ENCODE results near the gene PCDHA10. TPM values are rescaled to one million over a fixed set of nuclear protein-coding genes. Genes with fewer than 3 reads are reported as not detected.
"Not testable (repeated sequence)": the region's sequence is repeated elsewhere in the genome, so short reads cannot be mapped to it uniquely, and the experiment has no call there.

The PCDHA10 gene
- total and polyA plus RNA-seq, 2 of the 4 experiments (the other 2 are of a cell fraction): under 0.01 to 0.02 TPM

- intact Hi-C loops (cut with micrococcal nuclease); ATAC-seq (ENCODE audit: low read depth): not testable (repeated sequence)
- 52% methylated on average over 27 of the region's 48 CpGs; no CpG with 5 or more reads in 1 of the 2 experiments for WGBS, 2 experiments (ENCODE audit: extremely low coverage in 2 of 2, insufficient read length in 1 of 2)
These were observed 32.7 kb upstream of the PCDHA10 start for GRCh38 chr5:140822969-140823368.

More at GRCh38 chr5:140822969-140823368, 32.7 kb upstream of the PCDHA10 start:
- H3K4me1 ChIP-seq (ENCODE audit: control insufficient read depth, insufficient read depth, low read length); H3K4me3 ChIP-seq (ENCODE audit: insufficient read depth, low read depth, low read length); H3K56ac ChIP-seq (ENCODE audit: extremely low read depth, insufficient read depth, low read length); H2AK5ac ChIP-seq (ENCODE audit: low read depth, low read length); H2BK15ac ChIP-seq (ENCODE audit: low read depth, low read length); H4K20me1 ChIP-seq (ENCODE audit: insufficient read depth, low read length); dilution Hi-C loops (cut with HindIII; ENCODE audit: low sequenced_read_pairs, unreplicated experiment); H3K9me3 ChIP-seq (ENCODE audit: control insufficient read depth, insufficient read depth, low read length); in situ Hi-C loops (cut with MboI; ENCODE audit: low sequenced_read_pairs); H3K79me1 ChIP-seq (ENCODE audit: low read depth in 1 of 2, low read length in 2 of 2); H4K91ac ChIP-seq (ENCODE audit: insufficient read depth, low read depth, low read length); H2BK20ac ChIP-seq (ENCODE audit: low read depth, low read length); H4K8ac ChIP-seq (ENCODE audit: low read depth in 2 of 2, low read length in 2 of 2); H3K9me1 ChIP-seq (ENCODE audit: insufficient read depth, low read length); H2BK5ac ChIP-seq (ENCODE audit: low read depth, low read length, poor library complexity, severe bottlenecking); BruUV-seq (replicated peaks); H3K9ac ChIP-seq (ENCODE audit: low read depth, low read length); POLR2A ChIA-PET (ENCODE audit: unreplicated experiment); H3K4me2 ChIP-seq (ENCODE audit: low read depth, low read length); DNase-seq; H2BK120ac ChIP-seq (ENCODE audit: low read depth, low read length); H2AFZ ChIP-seq (replicated peaks; ENCODE audit: low read length, poor library complexity); H3K36me3 ChIP-seq (ENCODE audit: control insufficient read depth, insufficient read depth, low read length); H2AK9ac ChIP-seq (replicated peaks; ENCODE audit: low read depth, low read length, poor library complexity); H3K27ac ChIP-seq (ENCODE audit: insufficient read depth, low read length); H3K27me3 ChIP-seq (ENCODE audit: control insufficient read depth, insufficient read depth, low read length); CTCF ChIA-PET; H3K14ac ChIP-seq (replicated peaks; ENCODE audit: low read depth, low read length); H3K23ac ChIP-seq (ENCODE audit: low read depth, low read length); H3K4ac ChIP-seq (ENCODE audit: low read depth, low read length); H4K5ac ChIP-seq (ENCODE audit: low read depth, low read length); H3K18ac ChIP-seq (ENCODE audit: low read depth, low read length): not testable (repeated sequence)
